ENCODE measurements around the gene MOB3A.
"Not testable (repeated sequence)": the region's sequence is repeated elsewhere in the genome, so short reads cannot be mapped to it uniquely, and the experiment has no call there.

The MOB3A gene

GRCh38 chr19:2038284-2039088, 57.6 kb downstream of the MOB3A start:
- no peak for DNase-seq (ENCODE audit: low read depth, low spot score)
- peaks cover 26% of the 10 kb centered on the region for H3K36me3 ChIP-seq (ENCODE audit: control insufficient read depth, insufficient read depth, low read length)
- no CpG with 5 or more reads among the region's 44 CpGs for WGBS (ENCODE audit: insufficient coverage, insufficient read length)
- H3K4me1 ChIP-seq (ENCODE audit: control insufficient read depth, insufficient read depth, low read length) = peaks cover 7% of the 10 kb centered on the region
- no peak overlapping the region for H3K4me3 ChIP-seq (ENCODE audit: low read length)
- H3K9me3 ChIP-seq (ENCODE audit: control insufficient read depth, insufficient read depth, low read length) = no peaks in the 10 kb centered on the region
- no peak overlapping the region for H3K27ac ChIP-seq (ENCODE audit: low read length)
- H3K27me3 ChIP-seq (ENCODE audit: control insufficient read depth, insufficient read depth, low read length) = no peaks in the 10 kb centered on the region

- no peaks in the 10 kb centered on the region for H3K27me3 ChIP-seq (ENCODE audit: control insufficient read depth, insufficient read depth, low read length)
- peaks cover 26% of the 10 kb centered on the region for H3K36me3 ChIP-seq (ENCODE audit: control insufficient read depth, insufficient read depth, low read length)
- no peak overlapping the region for H3K27ac ChIP-seq (ENCODE audit: low read length)
- no peaks in the 10 kb centered on the region for H3K9me3 ChIP-seq (ENCODE audit: control insufficient read depth, insufficient read depth, low read length)
- DNase-seq (ENCODE audit: low read depth, low spot score) = no peak
- no CpG with 5 or more reads among the region's 24 CpGs for WGBS (ENCODE audit: insufficient coverage, insufficient read length)
- peaks cover 7% of the 10 kb centered on the region for H3K4me1 ChIP-seq (ENCODE audit: control insufficient read depth, insufficient read depth, low read length)
- no peak overlapping the region for H3K4me3 ChIP-seq (ENCODE audit: low read length)
These were observed 58.4 kb downstream of the MOB3A start for GRCh38 chr19:2037651-2038255.

- DNase-seq (ENCODE audit: low read depth, low spot score) = no peak
- H3K4me3 ChIP-seq (ENCODE audit: low read length) = no peak overlapping the region
- H3K27ac ChIP-seq (ENCODE audit: low read length) = no peak overlapping the region
- WGBS (ENCODE audit: insufficient coverage, insufficient read length) = no CpG with 5 or more reads among the region's 8 CpGs
- peaks cover 2% of the 10 kb centered on the region for H3K4me1 ChIP-seq (ENCODE audit: control insufficient read depth, insufficient read depth, low read length)
- no peaks in the 10 kb centered on the region for H3K9me3 ChIP-seq (ENCODE audit: control insufficient read depth, insufficient read depth, low read length)
- H3K36me3 ChIP-seq (ENCODE audit: control insufficient read depth, insufficient read depth, low read length) = peaks cover 23% of the 10 kb centered on the region
- H3K27me3 ChIP-seq (ENCODE audit: control insufficient read depth, insufficient read depth, low read length) = no peaks in the 10 kb centered on the region
These were observed 59.7 kb downstream of the MOB3A start for GRCh38 chr19:2036424-2036823.

GRCh38 chr19:2035590-2035991, 60.5 kb downstream of the MOB3A start:
- Histone ChIP-seq H3K4me3 (ENCODE audit: low read length) (no peak overlapping the region), H3K36me3 (ENCODE audit: control insufficient read depth, insufficient read depth, low read length) (peaks cover 17% of the 10 kb centered on the region), H3K27ac (ENCODE audit: low read length) (no peak overlapping the region), H3K9me3 (ENCODE audit: control insufficient read depth, insufficient read depth, low read length) (no peaks in the 10 kb centered on the region), H3K4me1 (ENCODE audit: control insufficient read depth, insufficient read depth, low read length) (peaks cover 2% of the 10 kb centered on the region; the same call in 1 of the 2 replicates), H3K27me3 (ENCODE audit: control insufficient read depth, insufficient read depth, low read length) (no peaks in the 10 kb centered on the region)
- no CpG with 5 or more reads among the region's 14 CpGs for WGBS (ENCODE audit: insufficient coverage, insufficient read length)
- DNase-seq (ENCODE audit: low read depth, low spot score) = no peak

- Histone ChIP-seq H3K4me3 (ENCODE audit: low read length) (no peak overlapping the region), H3K27ac (ENCODE audit: low read length) (no peak overlapping the region), H3K9me3 (ENCODE audit: control insufficient read depth, insufficient read depth, low read length) (no peaks in the 10 kb centered on the region), H3K36me3 (ENCODE audit: control insufficient read depth, insufficient read depth, low read length) (peaks cover 11% of the 10 kb centered on the region; the same call in 1 of the 2 replicates), H3K4me1 (ENCODE audit: control insufficient read depth, insufficient read depth, low read length) (peaks cover 2% of the 10 kb centered on the region; the same call in 1 of the 2 replicates), H3K27me3 (ENCODE audit: control insufficient read depth, insufficient read depth, low read length) (no peaks in the 10 kb centered on the region)
- no CpG with 5 or more reads among the region's 34 CpGs for whole genome bisulfite sequencing (ENCODE audit: insufficient coverage, insufficient read length)
- peak; percentile 78 for DNase-seq (ENCODE audit: low read depth, low spot score)
These were observed 61.2 kb downstream of the MOB3A start for GRCh38 chr19:2034729-2035589.

- WGBS (ENCODE audit: insufficient coverage, insufficient read length) = no CpG with 5 or more reads among the region's 15 CpGs
- not testable (repeated sequence) for H3K9me3 ChIP-seq (ENCODE audit: control insufficient read depth, insufficient read depth, low read length); H3K27me3 ChIP-seq (ENCODE audit: control insufficient read depth, insufficient read depth, low read length); H3K27ac ChIP-seq (ENCODE audit: low read length); DNase-seq (ENCODE audit: low read depth, low spot score); H3K4me3 ChIP-seq (ENCODE audit: low read length); H3K4me1 ChIP-seq (ENCODE audit: control insufficient read depth, insufficient read depth, low read length); H3K36me3 ChIP-seq (ENCODE audit: control insufficient read depth, insufficient read depth, low read length)
These were observed 61.9 kb downstream of the MOB3A start for GRCh38 chr19:2034253-2034652.

- Histone ChIP-seq H3K27me3 (ENCODE audit: control insufficient read depth, insufficient read depth, low read length) (no peaks in the 10 kb centered on the region), H3K27ac (ENCODE audit: low read length) (no peak overlapping the region), H3K9me3 (ENCODE audit: control insufficient read depth, insufficient read depth, low read length) (no peaks in the 10 kb centered on the region), H3K4me1 (ENCODE audit: control insufficient read depth, insufficient read depth, low read length) (peaks cover 2% of the 10 kb centered on the region; the same call in 1 of the 2 replicates), H3K4me3 (ENCODE audit: low read length) (no peak overlapping the region; the same call in 1 of the 2 replicates), H3K36me3 (ENCODE audit: control insufficient read depth, insufficient read depth, low read length) (peaks cover 2% of the 10 kb centered on the region; the same call in 1 of the 2 replicates)
- WGBS (ENCODE audit: insufficient coverage, insufficient read length) = no CpG with 5 or more reads among the region's 9 CpGs
- DNase-seq (ENCODE audit: low read depth, low spot score) = no peak
These were observed 62.3 kb downstream of the MOB3A start for GRCh38 chr19:2033825-2034159.

- H3K27me3 ChIP-seq (ENCODE audit: control insufficient read depth, insufficient read depth, low read length) = no peaks in the 10 kb centered on the region
- H3K36me3 ChIP-seq (ENCODE audit: control insufficient read depth, insufficient read depth, low read length) = no peaks in the 10 kb centered on the region; the same call in 1 of the 2 replicates
- no peak overlapping the region for H3K27ac ChIP-seq (ENCODE audit: low read length)
- WGBS (ENCODE audit: insufficient coverage, insufficient read length) = no CpG with 5 or more reads among the region's 6 CpGs
- H3K9me3 ChIP-seq (ENCODE audit: control insufficient read depth, insufficient read depth, low read length) = no peaks in the 10 kb centered on the region
- no peak overlapping the region for H3K4me3 ChIP-seq (ENCODE audit: low read length)
- no peak for DNase-seq (ENCODE audit: low read depth, low spot score)
- H3K4me1 ChIP-seq (ENCODE audit: control insufficient read depth, insufficient read depth, low read length) = peaks cover 4% of the 10 kb centered on the region; the same call in 1 of the 2 replicates
These were observed 62.9 kb downstream of the MOB3A start for GRCh38 chr19:2033115-2033824.

- DNase-seq (ENCODE audit: low read depth, low spot score) = no peak
- Histone ChIP-seq H3K27ac (ENCODE audit: low read length) (no peak overlapping the region), H3K9me3 (ENCODE audit: control insufficient read depth, insufficient read depth, low read length) (no peaks in the 10 kb centered on the region), H3K36me3 (ENCODE audit: control insufficient read depth, insufficient read depth, low read length) (no peaks in the 10 kb centered on the region; the same call in 1 of the 2 replicates), H3K27me3 (ENCODE audit: control insufficient read depth, insufficient read depth, low read length) (no peaks in the 10 kb centered on the region), H3K4me3 (ENCODE audit: low read length) (no peak overlapping the region), H3K4me1 (ENCODE audit: control insufficient read depth, insufficient read depth, low read length) (peaks cover 6% of the 10 kb centered on the region; the same call in 1 of the 2 replicates)
- no CpG with 5 or more reads among the region's 19 CpGs for WGBS (ENCODE audit: insufficient coverage, insufficient read length)
These were observed 63.7 kb downstream of the MOB3A start for GRCh38 chr19:2032296-2032941.

Data from iPS DF 6.9 (cell line).